Measurements from ENCODE around the gene SMAP1.
"Not testable (repeated sequence)": the region's sequence is repeated elsewhere in the genome, so short reads cannot be mapped to it uniquely, and the experiment has no call there.

SMAP1 gene

DNA sequence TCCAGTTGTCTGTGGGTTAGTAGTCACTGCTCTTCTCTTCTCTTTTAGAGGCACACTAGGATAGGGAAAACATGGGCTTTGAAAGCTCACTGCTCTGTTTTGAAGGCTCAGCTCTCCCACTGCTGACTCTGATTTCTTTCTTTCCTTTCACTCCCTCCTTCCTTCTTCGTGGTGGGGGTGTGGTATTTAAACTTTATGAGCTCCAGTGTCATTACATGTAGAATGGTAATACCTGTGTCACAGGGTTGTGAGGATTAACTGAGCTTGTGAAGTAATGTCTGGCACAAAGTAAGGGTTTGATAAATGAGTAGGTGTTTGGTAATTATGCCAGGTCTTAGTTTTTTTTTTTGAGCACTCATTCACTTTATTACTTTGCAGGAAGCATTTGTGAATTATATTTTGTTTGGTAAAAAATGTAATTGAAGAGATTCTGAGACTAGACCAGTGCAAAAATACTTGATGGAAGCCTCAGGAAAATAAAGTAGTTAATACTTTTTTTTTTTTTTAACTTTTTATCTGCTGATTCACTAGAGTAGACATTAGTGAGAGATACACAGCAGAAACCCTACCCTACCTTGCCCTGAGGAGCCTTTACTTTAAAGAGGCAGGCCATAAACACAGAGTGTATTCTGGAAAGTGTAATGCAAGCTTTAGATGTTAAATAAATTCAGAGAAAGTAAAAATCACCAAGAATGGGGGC lies 17.3 kb downstream of the SMAP1 start:
- DNase-seq = no peak

DNA sequence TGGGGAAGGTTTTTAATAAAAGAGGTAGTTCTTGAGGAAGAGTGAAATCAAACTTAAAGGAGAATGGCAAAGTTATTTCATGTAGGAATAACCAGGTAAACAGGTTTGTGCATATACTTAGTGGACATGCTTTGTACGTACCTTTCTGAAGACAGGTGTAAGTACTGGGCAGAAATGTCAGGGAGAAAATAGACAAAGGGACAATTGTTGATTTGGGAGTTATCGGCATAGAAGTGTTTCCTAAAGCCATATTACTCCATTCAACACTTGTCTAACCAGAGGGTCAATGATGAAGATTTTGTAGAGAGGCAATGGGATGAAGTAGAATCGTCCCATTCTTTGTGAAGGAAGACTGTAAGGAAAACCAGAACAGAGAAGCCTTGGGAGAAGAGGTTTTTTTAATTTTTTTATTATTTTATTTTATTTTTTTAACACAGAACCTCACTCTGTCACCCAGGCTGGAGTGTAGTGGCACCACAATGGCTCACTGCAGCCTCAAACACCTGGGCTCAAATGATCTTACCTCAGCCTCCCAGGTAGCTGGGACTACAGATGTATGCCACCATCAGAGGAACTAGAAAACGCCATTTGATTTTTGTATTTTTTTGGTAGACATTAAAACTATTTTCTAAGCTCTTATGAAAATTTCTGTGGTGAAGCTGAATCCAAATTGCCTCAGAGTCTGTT lies 18.0 kb downstream of the SMAP1 start:
- DNase-seq = no peak

DNA sequence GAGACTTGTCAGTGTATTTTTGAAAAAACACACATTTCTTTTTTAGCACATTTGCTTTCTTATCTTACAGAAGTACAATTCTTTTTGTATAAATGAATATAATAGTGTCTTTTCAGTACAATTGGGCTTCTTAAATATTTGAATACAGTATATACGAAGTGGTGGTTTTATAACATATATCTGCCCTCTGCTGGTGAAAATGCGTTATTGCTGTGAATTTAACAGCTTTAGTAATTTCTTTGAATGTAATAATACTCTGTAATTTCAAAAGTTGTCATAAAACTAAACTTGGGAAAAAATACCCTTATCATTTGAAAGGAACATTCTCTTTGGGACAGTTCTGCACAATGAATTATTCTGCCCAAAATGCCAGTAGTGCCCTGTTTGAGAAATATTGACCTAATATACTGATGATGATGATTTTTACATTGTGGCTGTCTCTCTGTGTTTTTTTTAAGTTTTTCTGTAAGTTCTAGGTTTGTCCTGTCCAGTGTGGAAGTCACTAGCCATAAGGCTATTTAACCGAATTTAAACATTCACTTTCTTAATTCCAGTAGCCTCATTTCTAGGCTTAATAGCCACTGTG lies 19.0 kb downstream of the SMAP1 start:
- DNase-seq = no peak

DNA sequence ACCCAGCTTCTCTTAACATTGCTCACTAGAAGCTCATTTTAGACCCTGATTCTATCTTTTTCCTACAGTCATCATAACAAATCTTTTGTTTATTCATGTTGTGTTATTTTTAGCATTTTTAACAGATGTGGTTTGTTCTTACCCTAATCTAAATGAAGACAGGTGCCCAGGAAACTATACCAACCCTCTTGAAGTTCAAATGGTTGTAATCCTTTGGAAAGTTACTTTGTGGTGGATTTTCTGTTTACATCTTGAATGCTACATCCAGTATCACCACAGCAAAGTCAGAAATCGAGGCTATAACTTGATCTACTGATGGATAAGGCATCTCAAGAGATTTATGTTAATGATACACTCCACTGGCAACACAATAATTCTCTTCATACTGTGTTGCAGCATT lies 26.2 kb downstream of the SMAP1 start:
- no peak for DNase-seq

GRCh38 chr6:70694371-70694770 lies 26.7 kb downstream of the SMAP1 start:
- no peak for DNase-seq

DNA sequence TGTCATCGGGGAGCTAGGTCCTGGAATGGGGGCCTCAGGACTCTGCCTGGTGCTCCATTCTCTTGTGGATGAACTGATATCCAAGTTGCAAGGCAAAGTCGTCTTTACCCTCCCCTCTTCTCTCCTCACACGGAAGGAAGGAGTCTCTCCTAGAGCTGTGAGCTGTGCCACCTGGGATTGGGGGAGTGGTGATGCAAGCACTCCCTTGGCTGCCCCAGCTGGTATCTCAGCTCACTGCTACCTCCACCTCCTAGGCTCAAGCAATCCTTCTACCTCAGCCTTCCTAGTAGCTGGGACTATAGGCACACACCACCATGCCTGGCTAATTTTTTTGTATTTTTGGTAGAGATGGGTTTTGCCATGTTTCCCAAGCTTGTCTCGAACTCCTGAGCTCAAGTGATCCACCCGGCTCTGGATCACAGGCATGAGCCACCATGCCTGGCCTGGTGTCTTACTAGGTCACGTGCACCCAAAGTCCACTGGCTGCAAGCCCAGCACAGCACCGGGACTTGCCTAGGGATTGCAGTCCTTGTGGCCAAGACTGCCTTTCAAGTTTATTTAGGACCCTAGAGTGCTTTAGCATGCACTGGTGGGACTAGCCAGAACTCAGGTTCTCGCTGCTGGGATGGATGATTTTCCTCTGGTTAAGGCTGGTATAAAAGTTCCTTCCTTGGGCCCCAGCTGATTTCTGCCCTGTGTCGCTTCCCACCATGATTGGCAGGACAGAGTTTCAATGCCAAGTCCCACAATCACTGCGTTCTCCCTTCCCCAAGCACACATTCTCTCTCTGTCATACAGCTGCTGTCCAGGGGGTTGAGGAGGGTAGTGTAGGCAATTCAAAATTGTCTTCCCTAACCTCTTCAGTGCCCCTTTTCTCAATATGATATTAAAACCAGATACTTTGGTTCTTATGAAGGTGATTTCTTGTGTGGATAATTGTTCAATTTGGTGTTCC lies 33.5 kb downstream of the SMAP1 start:
- no peak for DNase-seq

GRCh38 chr6:70705772-70706171 lies 38.1 kb downstream of the SMAP1 start:
- DNase-seq = no peak

- DNase-seq = no peak
Measured at GRCh38 chr6:70706491-70707123, 38.9 kb downstream of the SMAP1 start.

DNA sequence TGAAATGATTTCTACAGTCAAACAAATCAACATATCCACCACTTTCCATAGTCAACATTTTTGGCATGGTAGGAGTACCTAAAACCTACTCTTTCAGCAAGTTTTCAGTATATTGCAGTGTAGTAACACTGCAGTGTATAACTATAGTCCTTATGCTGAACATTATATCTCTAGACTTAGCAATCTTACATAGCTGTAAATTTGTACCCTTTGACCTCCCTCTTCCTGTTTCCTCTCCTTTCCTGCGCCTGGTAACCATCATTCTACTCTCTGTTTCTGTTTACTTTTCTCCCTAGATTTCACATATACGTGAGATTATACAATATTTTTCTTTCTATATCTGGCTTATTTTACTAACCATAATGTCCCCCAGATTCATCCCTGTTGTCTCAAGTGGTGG lies 40.2 kb downstream of the SMAP1 start:
- no peak for DNase-seq

- no peak for DNase-seq
Measured at GRCh38 chr6:70708448-70708847, 40.8 kb downstream of the SMAP1 start.

GRCh38 chr6:70709826-70710225 lies 42.1 kb downstream of the SMAP1 start:
- no peak for DNase-seq

DNA sequence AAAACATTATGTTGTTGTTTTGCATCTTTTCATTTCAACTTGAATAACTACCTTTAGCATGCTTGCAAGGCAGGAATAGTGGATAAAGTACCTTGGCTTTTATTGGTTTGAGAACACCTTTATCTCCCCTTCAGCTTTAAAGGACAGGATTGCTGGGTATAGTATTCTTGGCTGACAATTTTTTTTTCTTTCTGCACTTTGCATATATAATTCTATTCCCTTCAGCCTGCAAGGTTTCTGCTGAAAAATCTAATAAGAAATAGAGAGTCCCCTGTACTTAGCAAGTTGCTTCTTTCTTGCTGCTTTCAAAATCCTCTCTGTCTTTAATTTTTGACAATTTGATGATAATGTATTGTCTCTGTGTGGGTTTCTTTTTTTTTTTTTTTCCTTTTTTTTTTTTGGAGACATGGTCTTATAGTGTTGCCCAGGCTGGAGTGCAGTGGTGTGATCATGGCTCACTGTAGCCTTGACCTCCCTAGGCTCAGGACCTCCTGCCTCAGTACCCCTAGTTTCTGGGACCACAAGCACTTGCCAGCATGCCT lies 47.1 kb downstream of the SMAP1 start:
- DNase-seq = no peak

GRCh38 chr6:70717038-70717801 lies 49.5 kb downstream of the SMAP1 start:
- DNase-seq = no peak

DNA sequence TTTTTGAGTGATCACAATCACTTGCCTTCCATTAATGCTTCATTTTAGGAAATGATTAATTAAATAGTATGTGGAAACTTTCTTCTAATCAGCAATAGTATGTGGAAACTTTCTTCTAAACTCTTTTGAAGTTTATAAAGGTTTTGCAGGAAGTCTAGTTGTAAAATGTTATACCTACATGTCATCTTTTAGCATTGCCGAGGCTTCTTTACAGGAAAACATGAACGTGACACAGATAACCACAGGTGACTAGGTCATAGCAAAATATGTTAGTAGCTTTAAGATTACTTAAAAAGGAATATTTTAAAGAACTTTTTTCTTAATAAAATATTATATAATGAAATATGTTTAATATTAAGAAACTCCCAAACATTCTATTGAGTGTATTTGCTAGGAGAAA lies 56.8 kb downstream of the SMAP1 start:
- no peak for DNase-seq

GRCh38 chr6:70725817-70726415 lies 58.2 kb downstream of the SMAP1 start:
- no peak for DNase-seq

GRCh38 chr6:70734381-70734780 lies 66.7 kb downstream of the SMAP1 start:
- DNase-seq = no peak

- no peak for DNase-seq
Measured at GRCh38 chr6:70734979-70735378, 67.3 kb downstream of the SMAP1 start.

GRCh38 chr6:70735513-70735912 lies 67.8 kb downstream of the SMAP1 start:
- no peak for DNase-seq

DNA sequence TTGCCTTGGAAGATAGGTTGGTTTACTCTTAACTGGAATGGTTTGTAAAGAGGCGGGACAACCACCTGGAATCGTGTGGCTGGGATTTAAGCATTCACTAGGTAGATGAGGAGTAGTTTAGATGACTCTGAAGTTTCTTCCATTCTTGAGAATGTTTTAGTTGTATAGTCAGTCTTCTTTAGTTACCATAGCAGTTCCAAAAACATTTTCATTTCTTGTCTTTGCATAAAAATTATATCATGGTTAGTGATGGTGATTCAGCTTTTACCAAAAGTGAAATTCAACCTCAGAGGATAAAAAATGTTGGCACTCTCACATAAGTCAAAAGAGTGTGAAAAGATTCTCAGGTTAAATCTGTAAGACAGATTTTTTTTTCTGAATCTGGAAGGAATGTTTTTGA lies 70.3 kb downstream of the SMAP1 start:
- no peak for DNase-seq

GRCh38 chr6:70739534-70739933 lies 71.9 kb downstream of the SMAP1 start:
- DNase-seq = no peak

GRCh38 chr6:70740746-70741145 lies 73.1 kb downstream of the SMAP1 start:
- not testable (repeated sequence) for DNase-seq
